ENCODE results near the gene ADIPOR2. TPM values are rescaled to one million over a fixed set of nuclear protein-coding genes. Genes with fewer than 3 reads are reported as not detected.

Gene ADIPOR2
- total and polyA plus RNA-seq, 10 of the 15 experiments (the other 5 are each of a cell fraction or from before 2014, with no cell fraction given): 8.6 to 65.0 (median 38.0) TPM

DNA sequence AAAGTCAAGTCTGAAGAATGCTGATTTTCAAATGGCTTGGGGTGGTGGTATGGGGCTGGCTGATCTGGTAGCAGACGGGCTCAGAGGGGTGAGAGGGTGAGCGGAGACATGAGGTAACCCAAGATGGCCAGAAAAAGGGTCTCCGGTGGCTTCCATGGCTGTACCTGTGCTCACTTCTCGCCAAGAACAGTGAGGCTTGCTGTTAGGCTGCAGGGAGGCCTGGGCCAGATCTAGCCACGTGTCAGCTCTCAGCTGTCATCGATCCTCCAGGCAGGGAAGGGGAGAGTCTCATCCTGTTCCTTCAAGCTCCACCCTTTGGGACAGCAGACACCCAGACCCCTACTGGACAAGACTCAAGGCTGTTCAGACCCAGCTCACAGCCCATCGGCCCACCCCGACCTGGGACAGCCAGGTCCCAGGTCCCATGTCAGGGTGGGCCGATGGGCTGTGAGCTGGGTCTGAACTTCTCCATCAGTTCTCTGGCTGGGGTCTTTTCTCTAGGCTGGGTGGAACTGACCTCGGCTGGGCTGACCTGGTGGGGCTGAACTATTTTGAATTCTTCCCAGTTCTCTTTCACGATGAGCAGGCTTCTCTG lies 138.5 kb downstream of the ADIPOR2 start:
- DNase-seq (ENCODE audit: low read depth, low spot score): no peak
- TF ChIP-seq STAT1 (conservative IDR thresholded peaks at IDR 0.05) (no peak), RAD21 (IDR thresholded peaks at IDR 0.05; ENCODE audit: insufficient read depth, low read depth, low read length) (no peak), NFYB (IDR thresholded peaks at IDR 0.05; ENCODE audit: insufficient read depth, low read depth, low read length) (no peak), ESRRA (IDR thresholded peaks at IDR 0.05; ENCODE audit: low read length) (no peak), ATF7 (IDR thresholded peaks at IDR 0.05; ENCODE audit: low read depth) (no peak), BHLHE40 (IDR thresholded peaks at IDR 0.05; ENCODE audit: borderline replicate concordance in 1 of 2, low read depth in 2 of 2, low read length in 1 of 2) (no peak), SMC3 (IDR thresholded peaks at IDR 0.05; ENCODE audit: borderline replicate concordance, low read length) (no peak), CHD1 (IDR thresholded peaks at IDR 0.05; ENCODE audit: low read depth, low read length) (no peak), IRF4 (IDR thresholded peaks at IDR 0.05; ENCODE audit: low read depth, low read length) (no peak), ZNF207 (IDR thresholded peaks at IDR 0.05; ENCODE audit: borderline replicate concordance) (no peak), PRDM15 (CRISPR knock-in tag; IDR thresholded peaks at IDR 0.05) (no peak), TCF12 (IDR thresholded peaks at IDR 0.05; ENCODE audit: low read depth, low read length) (no peak), ZNF622 (IDR thresholded peaks at IDR 0.05) (no peak), CBX3 (IDR thresholded peaks at IDR 0.05; ENCODE audit: borderline replicate concordance, low read depth) (no peak), KLF5 (IDR thresholded peaks at IDR 0.05; ENCODE audit: partially characterized antibody) (no peak)
- TF ChIP-seq, protein P1, sequence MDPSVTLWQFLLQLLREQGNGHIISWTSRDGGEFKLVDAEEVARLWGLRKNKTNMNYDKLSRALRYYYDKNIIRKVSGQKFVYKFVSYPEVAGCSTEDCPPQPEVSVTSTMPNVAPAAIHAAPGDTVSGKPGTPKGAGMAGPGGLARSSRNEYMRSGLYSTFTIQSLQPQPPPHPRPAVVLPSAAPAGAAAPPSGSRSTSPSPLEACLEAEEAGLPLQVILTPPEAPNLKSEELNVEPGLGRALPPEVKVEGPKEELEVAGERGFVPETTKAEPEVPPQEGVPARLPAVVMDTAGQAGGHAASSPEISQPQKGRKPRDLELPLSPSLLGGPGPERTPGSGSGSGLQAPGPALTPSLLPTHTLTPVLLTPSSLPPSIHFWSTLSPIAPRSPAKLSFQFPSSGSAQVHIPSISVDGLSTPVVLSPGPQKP (IDR thresholded peaks at IDR 0.05; ENCODE audit: low read depth, low read length): no peak
- TF ChIP-seq, protein P2, sequence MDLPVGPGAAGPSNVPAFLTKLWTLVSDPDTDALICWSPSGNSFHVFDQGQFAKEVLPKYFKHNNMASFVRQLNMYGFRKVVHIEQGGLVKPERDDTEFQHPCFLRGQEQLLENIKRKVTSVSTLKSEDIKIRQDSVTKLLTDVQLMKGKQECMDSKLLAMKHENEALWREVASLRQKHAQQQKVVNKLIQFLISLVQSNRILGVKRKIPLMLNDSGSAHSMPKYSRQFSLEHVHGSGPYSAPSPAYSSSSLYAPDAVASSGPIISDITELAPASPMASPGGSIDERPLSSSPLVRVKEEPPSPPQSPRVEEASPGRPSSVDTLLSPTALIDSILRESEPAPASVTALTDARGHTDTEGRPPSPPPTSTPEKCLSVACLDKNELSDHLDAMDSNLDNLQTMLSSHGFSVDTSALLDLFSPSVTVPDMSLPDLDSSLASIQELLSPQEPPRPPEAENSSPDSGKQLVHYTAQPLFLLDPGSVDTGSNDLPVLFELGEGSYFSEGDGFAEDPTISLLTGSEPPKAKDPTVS (IDR thresholded peaks at IDR 0.05; ENCODE audit: low read depth, low read length): no peak
- TF ChIP-seq, protein P3, sequence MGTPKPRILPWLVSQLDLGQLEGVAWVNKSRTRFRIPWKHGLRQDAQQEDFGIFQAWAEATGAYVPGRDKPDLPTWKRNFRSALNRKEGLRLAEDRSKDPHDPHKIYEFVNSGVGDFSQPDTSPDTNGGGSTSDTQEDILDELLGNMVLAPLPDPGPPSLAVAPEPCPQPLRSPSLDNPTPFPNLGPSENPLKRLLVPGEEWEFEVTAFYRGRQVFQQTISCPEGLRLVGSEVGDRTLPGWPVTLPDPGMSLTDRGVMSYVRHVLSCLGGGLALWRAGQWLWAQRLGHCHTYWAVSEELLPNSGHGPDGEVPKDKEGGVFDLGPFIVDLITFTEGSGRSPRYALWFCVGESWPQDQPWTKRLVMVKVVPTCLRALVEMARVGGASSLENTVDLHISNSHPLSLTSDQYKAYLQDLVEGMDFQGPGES (IDR thresholded peaks at IDR 0.05): no peak

More for the DNA sequence above, 138.5 kb downstream of the ADIPOR2 start:
- no peaks in the 10 kb centered on the region for H3K9me3 ChIP-seq (replicated peaks; ENCODE audit: control insufficient read depth, insufficient read depth, low read length)
- no peaks in the 10 kb centered on the region for H3K4me1 ChIP-seq (ENCODE audit: control insufficient read depth, insufficient read depth, low read length)
- H2AFZ ChIP-seq (ENCODE audit: control insufficient read depth, low read depth, low read length): no peak overlapping the region
- WGBS (ENCODE audit: insufficient coverage, insufficient replicate concordance, low lambda C conversion rate, missing lambda C conversion rate): 41% methylated on average over 11 of the region's 11 CpGs
- in situ Hi-C loops (cut with MboI): no loop called here
- ChIA-PET SMC1A (ENCODE audit: uncharacterized antibody, unreplicated experiment) (no interaction called here), RAD21 (ENCODE audit: unreplicated experiment) (no interaction called here), POLR2A (no interaction called here), CTCF (no interaction called here)
- no peak overlapping the region for H3K4me3 ChIP-seq
- H3K9ac ChIP-seq (ENCODE audit: control insufficient read depth, insufficient read depth, low read length): no peak overlapping the region
- intact Hi-C loops (cut with micrococcal nuclease; ENCODE audit: unreplicated experiment): no loop called here
- H3K4me2 ChIP-seq (ENCODE audit: control insufficient read depth, insufficient read depth): no peak overlapping the region
- no peak for ATAC-seq
- no peaks in the 10 kb centered on the region for H3K36me3 ChIP-seq (ENCODE audit: control insufficient read depth in 2 of 2, insufficient read depth in 2 of 2, low read length in 1 of 2)
- H3K27me3 ChIP-seq (replicated peaks in 1 of 2; ENCODE audit: control insufficient read depth in 2 of 2, insufficient read depth in 2 of 2, low read length in 1 of 2): peaks cover 2 to 4% of the 10 kb centered on the region in 2 experiments; a peak in 3 of 4 replicates
- no peaks in the 10 kb centered on the region for H4K20me1 ChIP-seq (ENCODE audit: control insufficient read depth, insufficient read depth)
- no peak overlapping the region for H3K27ac ChIP-seq (ENCODE audit: control insufficient read depth, insufficient read depth)
- FAIRE-seq: no peak
- no TSS peak for BruUV-seq (replicated peaks)
- H3K79me2 ChIP-seq (ENCODE audit: control insufficient read depth, insufficient read depth, low read length): no peaks in the 10 kb centered on the region

Data from GM12878 (cell line).